ENCODE measurements around the gene UBQLN4. TPM values are rescaled to one million over a fixed set of nuclear protein-coding genes. Genes with fewer than 3 reads are reported as not detected.
A peak's percentile ranks its signal among the peaks of the same experiment; 100 is the strongest.

UBQLN4 gene
- total and polyA plus RNA-seq, 2 of the 4 experiments (the other 2 are of a cell fraction): 8.8 to 21.6 TPM

- no peak overlapping the region for H2BK15ac ChIP-seq (ENCODE audit: low read depth, low read length)
- no TSS peak for BruUV-seq (replicated peaks)
- TF ChIP-seq ELK1 (IDR thresholded peaks at IDR 0.05; ENCODE audit: borderline replicate concordance, low read depth, low read length): no peak
- TF ChIP-seq MXI1 (IDR thresholded peaks at IDR 0.05; ENCODE audit: borderline replicate concordance, low read depth, low read length): no peak
- no peak for TF ChIP-seq CHD1 (IDR thresholded peaks at IDR 0.05; ENCODE audit: low read depth, low read length)
- TF ChIP-seq POLR2A (IDR thresholded peaks at IDR 0.05; ENCODE audit: low read depth, low read length): no peak
- TF ChIP-seq BHLHE40 (IDR thresholded peaks at IDR 0.05; ENCODE audit: low read depth, low read length): no peak
- no peak for TF ChIP-seq RAD21 (IDR thresholded peaks at IDR 0.05; ENCODE audit: low read length)
- TF ChIP-seq, protein P1, sequence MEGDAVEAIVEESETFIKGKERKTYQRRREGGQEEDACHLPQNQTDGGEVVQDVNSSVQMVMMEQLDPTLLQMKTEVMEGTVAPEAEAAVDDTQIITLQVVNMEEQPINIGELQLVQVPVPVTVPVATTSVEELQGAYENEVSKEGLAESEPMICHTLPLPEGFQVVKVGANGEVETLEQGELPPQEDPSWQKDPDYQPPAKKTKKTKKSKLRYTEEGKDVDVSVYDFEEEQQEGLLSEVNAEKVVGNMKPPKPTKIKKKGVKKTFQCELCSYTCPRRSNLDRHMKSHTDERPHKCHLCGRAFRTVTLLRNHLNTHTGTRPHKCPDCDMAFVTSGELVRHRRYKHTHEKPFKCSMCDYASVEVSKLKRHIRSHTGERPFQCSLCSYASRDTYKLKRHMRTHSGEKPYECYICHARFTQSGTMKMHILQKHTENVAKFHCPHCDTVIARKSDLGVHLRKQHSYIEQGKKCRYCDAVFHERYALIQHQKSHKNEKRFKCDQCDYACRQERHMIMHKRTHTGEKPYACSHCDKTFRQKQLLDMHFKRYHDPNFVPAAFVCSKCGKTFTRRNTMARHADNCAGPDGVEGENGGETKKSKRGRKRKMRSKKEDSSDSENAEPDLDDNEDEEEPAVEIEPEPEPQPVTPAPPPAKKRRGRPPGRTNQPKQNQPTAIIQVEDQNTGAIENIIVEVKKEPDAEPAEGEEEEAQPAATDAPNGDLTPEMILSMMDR (conservative IDR thresholded peaks at IDR 0.05; ENCODE audit: low read depth, low read length): no peak
- TF ChIP-seq MAFK (IDR thresholded peaks at IDR 0.05; ENCODE audit: low read depth, low read length): no peak
- TF ChIP-seq CEBPB (IDR thresholded peaks at IDR 0.05; ENCODE audit: low read depth, low read length): no peak
- TF ChIP-seq, protein P2, sequence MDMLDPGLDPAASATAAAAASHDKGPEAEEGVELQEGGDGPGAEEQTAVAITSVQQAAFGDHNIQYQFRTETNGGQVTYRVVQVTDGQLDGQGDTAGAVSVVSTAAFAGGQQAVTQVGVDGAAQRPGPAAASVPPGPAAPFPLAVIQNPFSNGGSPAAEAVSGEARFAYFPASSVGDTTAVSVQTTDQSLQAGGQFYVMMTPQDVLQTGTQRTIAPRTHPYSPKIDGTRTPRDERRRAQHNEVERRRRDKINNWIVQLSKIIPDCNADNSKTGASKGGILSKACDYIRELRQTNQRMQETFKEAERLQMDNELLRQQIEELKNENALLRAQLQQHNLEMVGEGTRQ (IDR thresholded peaks at IDR 0.05; ENCODE audit: low read depth, low read length): no peak
- no peak for TF ChIP-seq FOS (IDR thresholded peaks at IDR 0.05; ENCODE audit: low read depth, low read length)
- TF ChIP-seq NFE2L2 (IDR thresholded peaks at IDR 0.05; ENCODE audit: low read depth, low read length): no peak
- TF ChIP-seq SMC3 (IDR thresholded peaks at IDR 0.05; ENCODE audit: low read depth, low read length): no peak
- no peak overlapping the region for H4K5ac ChIP-seq (ENCODE audit: low read depth, low read length)
- WGBS, 2 experiments (ENCODE audit: extremely low coverage in 2 of 2, insufficient read length in 1 of 2): 14% methylated on average over 1 of the region's 4 CpGs; no CpG with 5 or more reads in 1 of the 2 experiments
- dilution Hi-C loops (cut with HindIII; ENCODE audit: low sequenced_read_pairs, unreplicated experiment): no loop called here
- no peak overlapping the region for H3K27ac ChIP-seq (ENCODE audit: insufficient read depth, low read length)
- H3K4me3 ChIP-seq (ENCODE audit: insufficient read depth, low read depth, low read length): peak overlapping the region; percentile 63; the same call in 1 of the 2 replicates
- H4K20me1 ChIP-seq (ENCODE audit: insufficient read depth, low read length): no peaks in the 10 kb centered on the region
- ChIA-PET CTCF (interaction anchor here (1.0 kb wide), 1 partner anchor 32 kb away, joined by 5 read pairs; no protein-coding TSS in a partner anchor), POLR2A (ENCODE audit: unreplicated experiment) (interaction anchor here (0.6 kb wide), 1 partner anchor 14 kb away, joined by 6 read pairs; no protein-coding TSS in a partner anchor)
- DNase-seq (no peak), ATAC-seq (ENCODE audit: low read depth) (no peak)
- H2BK5ac ChIP-seq (ENCODE audit: low read depth, low read length, poor library complexity, severe bottlenecking): no peak overlapping the region
- H3K79me1 ChIP-seq (ENCODE audit: low read depth in 1 of 2, low read length in 2 of 2): peaks cover 10 to 30% of the 10 kb centered on the region in 2 experiments
- 0 out of 2 replicates have a peak overlapping the region, but pooled peaks have one; percentile 84 for H3K14ac ChIP-seq (replicated peaks; ENCODE audit: low read depth, low read length)
- H3K4me2 ChIP-seq (ENCODE audit: low read depth, low read length): peak overlapping the region; percentile 76
- no peak overlapping the region for H2BK20ac ChIP-seq (ENCODE audit: low read depth, low read length)
- H2AFZ ChIP-seq (replicated peaks; ENCODE audit: low read length, poor library complexity): peak overlapping the region; percentile 87
- no peak overlapping the region for H2BK120ac ChIP-seq (ENCODE audit: low read depth, low read length)
- H3K9ac ChIP-seq (ENCODE audit: low read depth, low read length): no peak overlapping the region
- H4K91ac ChIP-seq (ENCODE audit: insufficient read depth, low read depth, low read length): no peak overlapping the region
- H3K4ac ChIP-seq (ENCODE audit: low read depth, low read length): no peak overlapping the region
- in situ Hi-C loops (cut with MboI; ENCODE audit: low sequenced_read_pairs): no loop called here
- peak overlapping the region; percentile 0 to 90; a peak in 3 of 4 replicates for H4K8ac ChIP-seq (ENCODE audit: low read depth in 2 of 2, low read length in 2 of 2)
- no peaks in the 10 kb centered on the region for H3K27me3 ChIP-seq (ENCODE audit: control insufficient read depth, insufficient read depth, low read length)
- H3K4me1 ChIP-seq (ENCODE audit: control insufficient read depth, insufficient read depth, low read length): 0 out of 2 replicates have a peak, but pooled peaks cover 1% of the 10 kb centered on the region
- H3K23ac ChIP-seq (ENCODE audit: low read depth, low read length): no peak overlapping the region
- H3K9me3 ChIP-seq (ENCODE audit: control insufficient read depth, insufficient read depth, low read length): no peaks in the 10 kb centered on the region
- no peak overlapping the region for H3K18ac ChIP-seq (ENCODE audit: low read depth, low read length)
- intact Hi-C loops (cut with micrococcal nuclease): no loop called here
- H2AK5ac ChIP-seq (ENCODE audit: low read depth, low read length): no peak overlapping the region
- no peak overlapping the region for H3K56ac ChIP-seq (ENCODE audit: extremely low read depth, insufficient read depth, low read length)
- H3K36me3 ChIP-seq (ENCODE audit: control insufficient read depth, insufficient read depth, low read length): peaks cover 16% of the 10 kb centered on the region
- no peak overlapping the region for H2AK9ac ChIP-seq (replicated peaks; ENCODE audit: low read depth, low read length, poor library complexity)
- peaks cover 3% of the 10 kb centered on the region; the same call in 1 of the 2 replicates for H3K9me1 ChIP-seq (ENCODE audit: insufficient read depth, low read length)
These were observed 32.5 kb downstream of the UBQLN4 start for GRCh38 chr1:156021093-156021428.
